ENCODE data around the gene CENPK. TPM values are rescaled to one million over a fixed set of nuclear protein-coding genes. Genes with fewer than 3 reads are reported as not detected.
A peak's percentile ranks its signal among the peaks of the same experiment; 100 is the strongest.

Gene CENPK
- total and polyA plus RNA-seq, 2 of the 8 experiments (the other 6 are each of a cell fraction or from before 2014, with no cell fraction given): 13.3 to 50.9 TPM

DNA sequence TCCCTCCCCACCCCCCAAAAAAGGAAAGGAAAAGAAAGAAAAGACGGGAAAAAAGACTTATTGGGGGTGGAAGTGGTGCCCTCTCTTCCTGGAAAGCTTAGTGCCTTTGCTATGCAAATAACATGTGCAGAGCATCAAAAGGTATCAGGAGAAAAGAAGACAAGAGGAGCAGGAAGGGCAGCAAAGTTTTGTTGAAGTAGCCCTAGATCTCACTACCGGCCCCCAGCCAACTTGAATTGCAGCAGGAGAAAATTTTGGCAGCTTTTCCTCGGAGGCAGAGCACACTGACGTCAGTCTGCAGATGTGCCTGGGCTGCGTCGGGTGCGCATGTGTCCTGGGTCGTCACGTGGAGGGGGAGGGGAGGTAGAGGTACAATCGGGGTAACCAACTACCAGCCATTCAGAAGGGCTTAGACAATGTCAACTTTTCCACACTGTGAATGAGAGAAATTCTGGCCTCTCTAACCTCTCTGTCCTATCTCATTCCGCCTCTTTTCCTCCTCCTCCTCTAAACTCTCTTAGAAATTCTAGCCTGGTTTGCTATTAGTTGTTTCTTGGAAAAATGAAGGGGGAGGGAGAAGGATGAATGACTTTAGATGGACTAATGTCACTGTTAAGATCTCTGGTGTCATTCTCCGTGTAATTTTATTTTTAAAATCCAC lies 81.2 kb downstream of the CENPK start, which contains the start of gene ADAMTS6 (continued):
- TF ChIP-seq SAP30 (IDR thresholded peaks at IDR 0.05; ENCODE audit: insufficient read depth, insufficient replicate concordance, low read length) (no peak), TBP (IDR thresholded peaks at IDR 0.05; ENCODE audit: low read depth, low read length) (peak; percentile 46; the same call in 1 of the 2 replicates), FOSL1 (IDR thresholded peaks at IDR 0.05; ENCODE audit: insufficient read depth, low read depth, low read length) (no peak), SIX5 (IDR thresholded peaks at IDR 0.05; ENCODE audit: low read depth, low read length) (no peak), PHF8 (conservative IDR thresholded peaks at IDR 0.05; ENCODE audit: low read depth, low read length) (no peak), SP2 (IDR thresholded peaks at IDR 0.05; ENCODE audit: low read length) (no peak), RBBP5 (IDR thresholded peaks at IDR 0.05; ENCODE audit: borderline replicate concordance, low read depth, low read length) (0 out of 2 replicates have a peak, but pooled peaks have one; percentile 35), EGR1 (IDR thresholded peaks at IDR 0.05; ENCODE audit: borderline replicate concordance, low read depth, low read length) (no peak), TCF12 (IDR thresholded peaks at IDR 0.05; ENCODE audit: low read depth, low read length) (peak; percentile 79; the same call in 1 of the 2 replicates), ZNF274 (IDR thresholded peaks at IDR 0.05; ENCODE audit: borderline replicate concordance, extremely low read depth, low read length) (no peak), ATF3 (IDR thresholded peaks at IDR 0.05; ENCODE audit: insufficient read depth, low read depth, low read length) (peak; percentile 59; the same call in 1 of the 2 replicates), BRCA1 (IDR thresholded peaks at IDR 0.05; ENCODE audit: low read depth, low read length) (no peak), RXRA (IDR thresholded peaks at IDR 0.05; ENCODE audit: insufficient read depth, low read depth, low read length) (no peak), E2F6 (IDR thresholded peaks at IDR 0.05) (0 out of 2 replicates have a peak, but pooled peaks have one; percentile 31), SIRT6 (IDR thresholded peaks at IDR 0.05; ENCODE audit: low read length) (no peak), RAD21 (IDR thresholded peaks at IDR 0.05 in 1 of 2, conservative IDR thresholded peaks at IDR 0.05 in 1 of 2; ENCODE audit: low read depth in 2 of 2, low read length in 2 of 2) (peak in 1 of 2 experiments; percentile 10; a peak in 1 of 4 replicates), CREB1 (IDR thresholded peaks at IDR 0.05) (peak; percentile 86), SP1 (IDR thresholded peaks at IDR 0.05; ENCODE audit: low read depth, low read length) (peak; percentile 73; the same call in 1 of the 2 replicates), EZH2 (IDR thresholded peaks at IDR 0.05; ENCODE audit: low read depth, low read length, severe bottlenecking) (no peak), JUN (IDR thresholded peaks at IDR 0.05; ENCODE audit: low read depth, low read length) (0 out of 2 replicates have a peak, but pooled peaks have one; percentile 47)
- TF ChIP-seq, protein P1, sequence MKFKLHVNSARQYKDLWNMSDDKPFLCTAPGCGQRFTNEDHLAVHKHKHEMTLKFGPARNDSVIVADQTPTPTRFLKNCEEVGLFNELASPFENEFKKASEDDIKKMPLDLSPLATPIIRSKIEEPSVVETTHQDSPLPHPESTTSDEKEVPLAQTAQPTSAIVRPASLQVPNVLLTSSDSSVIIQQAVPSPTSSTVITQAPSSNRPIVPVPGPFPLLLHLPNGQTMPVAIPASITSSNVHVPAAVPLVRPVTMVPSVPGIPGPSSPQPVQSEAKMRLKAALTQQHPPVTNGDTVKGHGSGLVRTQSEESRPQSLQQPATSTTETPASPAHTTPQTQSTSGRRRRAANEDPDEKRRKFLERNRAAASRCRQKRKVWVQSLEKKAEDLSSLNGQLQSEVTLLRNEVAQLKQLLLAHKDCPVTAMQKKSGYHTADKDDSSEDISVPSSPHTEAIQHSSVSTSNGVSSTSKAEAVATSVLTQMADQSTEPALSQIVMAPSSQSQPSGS (IDR thresholded peaks at IDR 0.05; ENCODE audit: low read length): peak; percentile 80; the same call in 1 of the 2 replicates

Measured in H1 (cell line).